Panc1 (cell line): ENCODE measurements around the gene GRIN2C. TPM values are rescaled to one million over a fixed set of nuclear protein-coding genes. Genes with fewer than 3 reads are reported as not detected.

ENCODE experiments used
- ATAC-seq: fragments of 200-7000 bp; cut with Tn5 transposase; 2 replicates; pipeline ENCODE4 v1.9.1; 2020; ENCODE audit warnings: mild to moderate bottlenecking, moderate library complexity
- BruUV-seq: library from RNA; stranded (reverse); fragments of 400-500 nt; replicated peaks from 2 replicates; lab custom pipeline; 2021; lab: Mats Ljungman, UMichigan
- CTCF ChIA-PET: fragments of 300-600 bp; sonication (Branson Sonifier 250); formaldehyde crosslinking; loops from one replicate; lab custom pipeline; 2022; ENCODE audit warnings: antibody characterized with exemption; lab: Charles Lee
- POLR2A ChIA-PET: fragments of 300-600 bp; sonication (Branson Sonifier 250); formaldehyde crosslinking; loops from one replicate; lab custom pipeline; 2022; ENCODE audit warnings: antibody characterized with exemption; lab: Charles Lee
- DNase-seq: peaks from one replicate; pipeline ENCODE4 v3.0.0-alpha.2; 2010; ENCODE audit warnings: low read depth, low spot score
- H3K27ac ChIP-seq: 2 replicates; pipeline ENCODE4 v1.5.1; 2011; ENCODE audit warnings: mild to moderate bottlenecking, low read length, inconsistent platforms
- H3K27me3 ChIP-seq: fragments of 200-500 bp; sonication (Bioruptor generic); 2 replicates; pipeline ENCODE4 v1.6.0; 2014; ENCODE audit warnings: low read length, inconsistent platforms; ENCODE audit not compliant: control insufficient read depth, insufficient read depth
- H3K36me3 ChIP-seq: fragments of 200-500 bp; sonication (Bioruptor generic); 2 replicates; pipeline ENCODE4 v1.5.1; 2014; ENCODE audit warnings: inconsistent platforms, mild to moderate bottlenecking, low read length, moderate library complexity; ENCODE audit not compliant: control insufficient read depth, insufficient read depth
- H3K4me1 ChIP-seq: 2 replicates; pipeline ENCODE4 v1.5.1; 2011; ENCODE audit warnings: inconsistent platforms, mild to moderate bottlenecking, low read length, moderate library complexity; ENCODE audit not compliant: control insufficient read depth, insufficient read depth
- H3K4me3 ChIP-seq, 2 experiments: 2 replicates each; pipeline ENCODE4 v1.5.1; 2011 to 2012; ENCODE audit warnings: low read depth in 2 of 2, low read length in 2 of 2, mild to moderate bottlenecking in 2 of 2, inconsistent platforms in 1 of 2, moderate library complexity in 1 of 2
- H3K9me3 ChIP-seq: fragments of 200-500 bp; sonication (Bioruptor generic); 2 replicates; pipeline ENCODE4 v1.5.1; 2014; ENCODE audit warnings: low read depth, mild to moderate bottlenecking, inconsistent platforms, low read length, moderate library complexity; ENCODE audit not compliant: control insufficient read depth, insufficient read depth
- CTCF ChIP-seq: fragments of 450-650 bp; IDR thresholded peaks from 2 replicates; pipeline ENCODE4 v1.5.1; 2017; ENCODE audit warnings: mild to moderate bottlenecking
- POLR2AphosphoS5 ChIP-seq: IDR thresholded peaks from 2 replicates; pipeline ENCODE4 v1.6.1; 2012; ENCODE audit warnings: mild to moderate bottlenecking, low read depth, low read length, moderate library complexity
- REST ChIP-seq, 2 experiments: IDR thresholded peaks; 2 replicates each; pipeline ENCODE4 v1.6.1; 2011 to 2012; ENCODE audit warnings: low read depth in 2 of 2, control low read depth in 1 of 2, low read length in 1 of 2, mild to moderate bottlenecking in 1 of 2, moderate library complexity in 1 of 2; ENCODE audit not compliant: insufficient read depth in 1 of 2
- SIN3A ChIP-seq: IDR thresholded peaks from 2 replicates; pipeline ENCODE4 v1.6.1; 2012; ENCODE audit warnings: low read depth, mild to moderate bottlenecking, low read length, moderate library complexity, borderline replicate concordance; ENCODE audit not compliant: insufficient read depth
- TCF7L2 ChIP-seq: IDR thresholded peaks from 2 replicates; pipeline ENCODE4 v1.6.1; 2011; ENCODE audit warnings: mild to moderate bottlenecking, low read depth, low read length, inconsistent platforms
- in situ Hi-C: cut with HindIII; loops from 2 replicates; pipeline ENCODE4 v1.10.0; 2016; ENCODE audit warnings: low sequenced_read_pairs, low pct_unique_long_range_greater_than_20kb
- intact Hi-C: fragments of 100-400 bp; cut with micrococcal nuclease; formaldehyde crosslinking; loops from one replicate; pipeline ENCODE4 v1.10.0; 2022; ENCODE audit not compliant: unreplicated experiment
- total RNA-seq: library from RNA; stranded (reverse); gene quantifications from one replicate; pipeline ENCODE4 v1.2.1, GENCODE V29; 2021; ENCODE audit not compliant: unreplicated experiment

Gene GRIN2C
- total RNA-seq, 1 experiment from 2014 or later = 0.10 TPM

- no peak overlapping the region for H3K27ac ChIP-seq
- DNase-seq (no peak), ATAC-seq (no peak)
- H3K9me3 ChIP-seq = no peaks in the 10 kb centered on the region
- ChIA-PET CTCF (no interaction called here), POLR2A (no interaction called here)
- H3K4me3 ChIP-seq = no peak overlapping the region
- no peaks in the 10 kb centered on the region for H3K36me3 ChIP-seq
- intact Hi-C loops = no loop called here
- H3K27me3 ChIP-seq = peaks cover 4% of the 10 kb centered on the region; the same call in 1 of the 2 replicates
- in situ Hi-C loops = no loop called here
- BruUV-seq = no TSS peak
- no peaks in the 10 kb centered on the region for H3K4me1 ChIP-seq
- TF ChIP-seq CTCF = no peak
- TF ChIP-seq POLR2AphosphoS5 = no peak
- no peak for TF ChIP-seq SIN3A
- TF ChIP-seq TCF7L2 = no peak
- TF ChIP-seq REST (IDR thresholded peaks at IDR 0.05; ENCODE audit: insufficient read depth in 1 of 2, low read depth in 2 of 2, low read length in 1 of 2) = no peak
Measured at GRCh38 chr17:74848656-74849399, 10.9 kb downstream of the GRIN2C start.

- no TSS peak for BruUV-seq
- no peak for DNase-seq
Measured at GRCh38 chr17:74846621-74847020, 13.1 kb downstream of the GRIN2C start.

More at GRCh38 chr17:74846621-74847020, 13.1 kb downstream of the GRIN2C start:
- intact Hi-C loops (no loop called here), in situ Hi-C loops (no loop called here)
- ATAC-seq = no peak
- ChIA-PET POLR2A (no interaction called here), CTCF (interaction anchor here (0.5 to 1.4 kb wide), 2 partner anchors 14 to 73 kb away, joined by 4 to 8 read pairs; partner anchors contain the start of gene GRIN2C)
- H3K4me3 ChIP-seq = no peak overlapping the region
- no peaks in the 10 kb centered on the region for H3K36me3 ChIP-seq
- no peaks in the 10 kb centered on the region; the same call in 1 of the 2 replicates for H3K27me3 ChIP-seq
- peaks cover 8% of the 10 kb centered on the region for H3K4me1 ChIP-seq
- H3K27ac ChIP-seq = no peak overlapping the region
- TF ChIP-seq REST (IDR thresholded peaks at IDR 0.05; ENCODE audit: insufficient read depth in 1 of 2, low read depth in 2 of 2, low read length in 1 of 2) (no peak), TCF7L2 (no peak), POLR2AphosphoS5 (no peak), CTCF (no peak), SIN3A (no peak)
- no peaks in the 10 kb centered on the region for H3K9me3 ChIP-seq
